Measurements from ENCODE around the gene ANKDD1A.

Gene ANKDD1A

DNA sequence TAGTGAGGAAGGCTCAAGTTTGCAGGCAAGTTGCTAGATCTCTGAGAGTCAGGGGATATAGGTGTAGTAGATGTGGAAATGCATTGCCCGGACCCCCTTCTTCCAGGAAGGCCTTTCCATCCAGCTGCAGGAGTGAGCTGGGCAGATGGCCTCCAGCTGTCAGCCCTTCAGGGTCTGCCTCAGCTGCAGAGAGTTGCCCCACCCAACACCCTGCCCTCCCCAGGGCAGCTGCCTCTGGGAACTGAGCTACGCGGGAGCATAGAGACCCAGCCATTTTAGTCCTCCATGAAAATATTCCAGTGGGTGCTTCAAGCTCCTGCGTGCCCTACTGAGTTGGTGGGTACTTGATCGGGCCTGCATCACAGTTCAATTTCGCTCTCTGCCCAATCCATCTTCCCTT is 48.5 kb downstream of the ANKDD1A start:
- no peak for DNase-seq (ENCODE audit: insufficient read length, low spot score)
- FAIRE-seq: no peak
- TF ChIP-seq CTCF (IDR thresholded peaks at IDR 0.05; ENCODE audit: insufficient read depth, missing control alignments): no peak

- no peak for TF ChIP-seq CTCF (IDR thresholded peaks at IDR 0.05; ENCODE audit: insufficient read depth, missing control alignments)
- no peak for DNase-seq (ENCODE audit: insufficient read length, low spot score)
- FAIRE-seq: no peak
Measured at GRCh38 chr15:64961013-64961412, 49.3 kb downstream of the ANKDD1A start.

DNA sequence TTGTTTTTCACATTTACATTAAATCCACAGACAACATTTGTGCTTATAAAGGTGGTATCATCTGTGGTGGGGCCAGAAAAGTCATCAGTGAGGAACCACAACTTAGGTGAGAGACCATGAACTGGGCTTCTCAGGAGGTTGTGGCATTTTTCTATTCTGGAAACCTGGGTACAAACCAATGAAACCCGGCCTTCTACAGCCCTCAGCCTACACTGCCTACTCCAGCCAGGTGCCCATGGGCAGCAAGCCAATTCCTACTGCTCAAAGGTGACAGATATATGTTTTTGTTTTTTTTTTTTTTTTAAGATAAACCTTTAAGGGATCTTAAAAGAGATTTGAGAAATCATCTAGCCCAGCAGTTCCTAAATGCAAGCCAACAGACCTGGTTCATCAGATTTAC is 57.7 kb downstream of the ANKDD1A start:
- DNase-seq (ENCODE audit: insufficient read length, low spot score) (no peak), FAIRE-seq (no peak)
- no peak for TF ChIP-seq CTCF (IDR thresholded peaks at IDR 0.05; ENCODE audit: insufficient read depth, missing control alignments)

DNA sequence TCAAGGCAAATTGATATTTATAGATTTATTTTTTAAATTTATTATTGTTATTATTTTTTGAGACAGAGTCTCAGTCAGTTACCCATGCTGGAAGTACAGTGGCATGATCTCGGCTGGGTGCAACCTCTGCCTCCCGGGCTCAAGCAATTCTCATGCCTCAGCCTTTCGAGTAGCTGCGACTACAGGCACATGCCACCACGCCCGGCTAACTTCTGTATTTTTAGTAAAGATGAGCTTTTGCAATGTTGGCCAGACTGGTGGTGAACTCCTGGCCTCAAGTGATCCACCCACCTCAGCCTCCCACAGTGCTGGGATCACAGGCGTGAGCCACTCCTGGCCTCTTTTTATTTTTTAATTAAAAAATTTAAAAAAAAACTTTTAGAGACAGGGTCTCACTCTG is 59.0 kb downstream of the ANKDD1A start:
- DNase-seq (ENCODE audit: insufficient read length, low spot score): no peak
- FAIRE-seq: no peak
- no peak for TF ChIP-seq CTCF (IDR thresholded peaks at IDR 0.05; ENCODE audit: insufficient read depth, missing control alignments)

DNA sequence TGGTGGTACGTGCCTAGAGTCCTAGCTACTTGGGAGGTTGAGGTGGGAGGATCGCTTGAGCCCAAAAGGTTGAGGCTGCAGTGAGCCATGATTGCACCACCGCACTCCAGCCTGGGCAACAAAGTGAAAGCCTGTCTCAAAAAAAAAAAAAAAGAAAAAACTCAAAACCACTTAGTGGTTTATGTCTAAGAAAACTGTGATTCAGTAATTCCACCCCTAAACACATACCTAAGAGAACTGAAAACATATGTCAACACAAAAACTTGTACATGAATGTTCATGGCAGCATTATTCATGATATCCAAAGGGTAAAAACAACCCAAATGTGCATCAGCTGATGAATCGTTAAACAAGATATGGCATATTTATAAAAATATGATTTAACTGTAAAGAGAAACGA is 63.7 kb downstream of the ANKDD1A start:
- FAIRE-seq (no peak), DNase-seq (ENCODE audit: insufficient read length, low spot score) (no peak)
- no peak for TF ChIP-seq CTCF (IDR thresholded peaks at IDR 0.05; ENCODE audit: insufficient read depth, missing control alignments)

DNA sequence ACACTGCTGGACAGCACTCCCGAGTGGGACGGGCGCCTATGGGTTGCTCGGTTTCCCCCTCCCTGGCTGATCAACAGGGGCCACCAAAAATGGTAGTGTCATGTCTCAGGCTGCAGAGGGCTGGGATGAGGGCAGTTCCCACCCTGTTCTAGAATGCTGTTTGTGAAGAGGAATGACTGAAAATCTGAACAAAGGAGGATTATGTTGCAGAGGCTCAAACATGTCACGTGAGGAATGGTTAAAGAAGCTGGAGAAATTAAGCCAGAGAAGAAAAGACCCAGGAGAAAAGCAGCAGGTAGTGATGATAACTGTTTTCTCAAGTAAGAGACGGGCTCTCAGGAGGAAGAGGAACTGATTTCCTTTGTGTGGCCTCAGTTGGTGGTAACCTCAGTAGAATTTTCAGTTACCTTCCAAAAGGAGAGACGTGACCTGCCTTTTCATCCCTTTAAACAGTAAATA is 67.6 kb downstream of the ANKDD1A start:
- FAIRE-seq (no peak), DNase-seq (ENCODE audit: insufficient read length, low spot score) (no peak)
- TF ChIP-seq CTCF (IDR thresholded peaks at IDR 0.05; ENCODE audit: insufficient read depth, missing control alignments): no peak

GRCh38 chr15:64981812-64982431 is 70.2 kb downstream of the ANKDD1A start:
- no peak for TF ChIP-seq CTCF (IDR thresholded peaks at IDR 0.05; ENCODE audit: insufficient read depth, missing control alignments)
- no peak for FAIRE-seq
- no peak for DNase-seq (ENCODE audit: insufficient read length, low spot score)
